GM12874 (cell line): ENCODE data around the gene CUTC.

Experiments
- TF ChIP-seq, protein P1 (sequence below): IDR thresholded peaks from 2 replicates; pipeline ENCODE4 v1.5.1; 2011; ENCODE audit warnings: low read depth, mild to moderate bottlenecking, control low read depth, low read length, moderate library complexity; ENCODE audit not compliant: insufficient read depth

Gene CUTC

DNA sequence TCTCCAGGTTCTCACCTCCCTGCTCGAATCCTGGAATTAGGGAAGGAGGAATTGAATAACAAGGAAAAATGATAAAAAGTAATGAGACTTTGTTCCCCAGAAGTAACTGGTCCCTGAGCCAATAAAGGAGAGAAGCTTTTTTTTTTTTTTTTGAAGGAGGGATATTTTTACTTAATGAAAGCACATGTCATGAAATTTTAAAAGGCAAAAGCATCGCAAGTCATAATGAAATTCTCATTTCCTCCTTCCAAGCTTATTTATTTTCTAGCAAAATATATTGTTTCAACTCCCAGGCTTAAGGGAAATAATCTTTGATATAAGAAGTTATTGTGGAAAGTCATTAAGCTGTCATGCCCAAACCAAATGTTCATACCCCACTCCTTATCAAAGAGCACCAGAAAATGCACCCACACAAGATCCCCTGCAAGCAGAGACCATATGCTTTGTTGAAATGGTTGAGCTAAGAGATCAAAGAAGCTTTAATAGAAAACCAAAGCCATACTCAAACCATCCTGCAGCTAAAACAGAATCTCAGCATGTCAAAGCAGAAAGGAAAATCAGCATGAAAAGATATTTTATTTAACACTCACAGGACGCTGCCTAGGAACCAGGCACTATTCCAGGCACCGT is 33.8 kb downstream of the CUTC start:
- TF ChIP-seq, protein P1, sequence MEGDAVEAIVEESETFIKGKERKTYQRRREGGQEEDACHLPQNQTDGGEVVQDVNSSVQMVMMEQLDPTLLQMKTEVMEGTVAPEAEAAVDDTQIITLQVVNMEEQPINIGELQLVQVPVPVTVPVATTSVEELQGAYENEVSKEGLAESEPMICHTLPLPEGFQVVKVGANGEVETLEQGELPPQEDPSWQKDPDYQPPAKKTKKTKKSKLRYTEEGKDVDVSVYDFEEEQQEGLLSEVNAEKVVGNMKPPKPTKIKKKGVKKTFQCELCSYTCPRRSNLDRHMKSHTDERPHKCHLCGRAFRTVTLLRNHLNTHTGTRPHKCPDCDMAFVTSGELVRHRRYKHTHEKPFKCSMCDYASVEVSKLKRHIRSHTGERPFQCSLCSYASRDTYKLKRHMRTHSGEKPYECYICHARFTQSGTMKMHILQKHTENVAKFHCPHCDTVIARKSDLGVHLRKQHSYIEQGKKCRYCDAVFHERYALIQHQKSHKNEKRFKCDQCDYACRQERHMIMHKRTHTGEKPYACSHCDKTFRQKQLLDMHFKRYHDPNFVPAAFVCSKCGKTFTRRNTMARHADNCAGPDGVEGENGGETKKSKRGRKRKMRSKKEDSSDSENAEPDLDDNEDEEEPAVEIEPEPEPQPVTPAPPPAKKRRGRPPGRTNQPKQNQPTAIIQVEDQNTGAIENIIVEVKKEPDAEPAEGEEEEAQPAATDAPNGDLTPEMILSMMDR: no peak

DNA sequence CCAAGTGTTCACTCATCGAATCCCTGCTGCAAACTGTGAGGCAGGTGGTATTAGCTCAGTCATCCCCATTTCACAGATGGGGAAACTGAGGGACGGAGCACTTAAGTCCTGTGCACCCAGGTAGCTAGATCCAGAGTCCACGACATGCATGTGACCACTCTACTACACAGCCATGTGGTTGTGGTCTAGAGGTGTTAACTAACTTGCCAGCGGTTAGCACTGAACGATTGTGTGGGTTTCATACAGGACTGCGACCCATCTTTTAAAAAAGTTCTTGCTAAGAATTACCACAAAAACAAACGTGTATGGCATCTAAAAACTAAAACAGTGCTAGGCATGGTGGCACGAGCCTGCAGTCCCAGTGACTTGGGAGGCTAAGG is 34.3 kb downstream of the CUTC start:
- TF ChIP-seq, protein P1: no peak

DNA sequence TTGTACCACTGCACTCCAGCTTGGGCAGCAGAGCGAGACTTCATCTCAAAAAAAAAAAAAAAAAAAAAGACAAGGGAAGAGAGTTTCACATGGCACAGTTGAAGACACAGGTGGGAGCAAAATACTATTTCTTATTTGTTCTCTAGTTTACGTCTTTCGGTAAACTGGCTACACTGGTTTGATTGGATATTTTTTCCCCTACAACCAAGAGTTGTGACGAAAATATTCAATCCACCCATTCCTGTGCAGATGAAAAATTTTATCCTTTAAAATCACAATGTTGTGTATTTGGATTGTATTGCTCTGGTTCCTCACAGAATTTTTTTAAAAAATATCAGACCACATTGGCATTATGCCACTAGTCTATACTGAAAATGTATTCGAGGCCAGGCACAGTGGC is 35.9 kb downstream of the CUTC start:
- TF ChIP-seq, protein P1: no peak

DNA sequence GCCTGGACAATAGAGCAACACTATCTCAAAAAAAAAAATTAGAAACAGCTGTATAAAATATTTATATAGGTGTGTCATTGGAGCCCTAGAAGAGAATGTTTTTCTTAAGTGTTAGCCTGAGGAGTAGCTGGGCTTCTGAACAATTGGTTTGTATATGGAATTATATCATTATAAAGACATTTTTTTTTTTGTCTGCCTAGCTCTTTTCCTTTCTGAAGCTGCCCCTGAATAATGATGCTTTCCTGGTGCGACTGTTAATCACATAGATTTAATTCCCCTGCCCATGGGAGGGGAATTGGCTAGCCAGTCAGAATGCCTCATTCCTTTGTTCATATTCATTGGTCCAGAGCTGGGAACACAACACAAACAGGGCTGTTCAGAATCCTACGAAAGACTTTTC is 36.5 kb downstream of the CUTC start:
- TF ChIP-seq, protein P1: no peak

DNA sequence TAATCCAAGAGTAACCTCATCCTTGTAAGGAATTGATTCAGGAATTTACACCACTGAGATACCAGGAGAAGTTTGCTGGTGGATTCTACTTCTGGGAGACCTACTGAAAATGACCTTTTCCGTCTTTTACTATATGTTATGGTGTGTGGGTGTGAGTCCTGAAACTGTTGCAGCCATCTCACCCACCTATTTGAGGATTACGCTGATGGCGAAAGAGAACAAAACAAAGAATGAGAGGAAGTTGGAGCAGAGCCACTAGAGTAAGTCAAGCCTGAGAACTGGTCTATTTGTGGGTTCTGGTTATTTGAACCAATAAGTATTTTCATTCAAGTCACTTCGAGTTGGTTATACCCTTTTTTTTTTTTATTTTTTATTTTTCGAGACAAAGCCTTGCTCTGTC is 37.7 kb downstream of the CUTC start:
- TF ChIP-seq, protein P1: no peak

DNA sequence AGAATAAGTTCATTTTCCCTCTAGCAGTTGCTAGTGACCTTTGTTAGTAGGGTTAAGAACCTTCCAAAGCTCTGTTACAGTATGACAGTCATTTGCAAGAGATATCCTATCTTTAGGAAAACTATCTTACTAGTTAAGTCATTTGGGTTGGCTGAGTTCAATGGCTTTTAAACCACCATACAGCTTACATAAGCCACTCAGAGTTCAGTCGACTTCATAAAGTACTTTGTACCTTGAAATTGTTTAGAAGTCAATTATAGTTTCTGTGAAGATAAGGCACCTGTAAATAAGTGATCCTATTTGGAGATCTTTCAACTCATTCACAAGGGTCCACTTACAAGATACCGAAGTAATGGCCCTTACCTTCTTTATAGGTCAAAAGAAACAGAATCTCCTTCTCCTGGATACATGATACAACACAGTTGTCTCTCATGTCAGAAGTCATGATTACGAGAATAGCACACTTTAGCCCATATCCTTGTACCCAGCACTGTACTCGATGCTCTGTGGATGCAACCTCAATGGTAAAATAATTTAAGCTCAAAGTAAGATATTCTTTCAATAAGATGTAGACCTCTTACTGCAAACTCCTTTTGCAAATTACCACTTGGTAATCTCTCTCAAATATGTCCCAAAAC is 38.5 kb downstream of the CUTC start:
- TF ChIP-seq, protein P1: no peak

DNA sequence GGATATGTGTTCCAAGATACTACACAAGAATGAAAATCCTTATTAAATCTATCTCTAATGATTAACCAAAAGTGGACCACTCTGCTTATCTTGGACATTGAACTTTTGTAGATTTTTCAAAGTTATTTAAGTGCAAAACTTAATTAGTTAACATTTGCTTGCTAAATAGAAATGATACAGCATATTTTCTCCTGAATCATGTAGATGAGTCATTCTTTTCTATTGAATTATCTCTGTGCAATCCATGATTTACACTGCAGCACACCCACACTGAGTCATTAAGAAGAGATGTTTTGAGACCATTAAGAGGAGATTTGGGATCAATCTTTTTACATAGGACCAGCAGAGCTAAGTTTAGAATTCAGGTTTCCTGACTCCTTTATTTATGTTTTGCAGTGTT is 43.8 kb downstream of the CUTC start:
- TF ChIP-seq, protein P1: no peak
